H9 (cell line): ENCODE results near the gene ALKBH8. TPM values are rescaled to one million over a fixed set of nuclear protein-coding genes. Genes with fewer than 3 reads are reported as not detected.

Experiments
- DNase-seq: peaks from one replicate; pipeline ENCODE4 v3.0.0-alpha.2; 2017
- H2AFZ ChIP-seq: one replicate; pipeline ENCODE4 v1.6.1; 2013; ENCODE audit warnings: mild to moderate bottlenecking, low read length, control low read depth, moderate library complexity
- H2AK5ac ChIP-seq: 2 replicates; pipeline ENCODE4 v1.6.1; 2013; ENCODE audit warnings: low read length, control low read depth, mixed read lengths; ENCODE audit not compliant: insufficient read length
- H2BK120ac ChIP-seq: one replicate; pipeline ENCODE4 v1.6.1; 2013; ENCODE audit warnings: low read depth, mild to moderate bottlenecking, low read length, control low read depth, inconsistent platforms; ENCODE audit not compliant: poor library complexity, severe bottlenecking
- H2BK12ac ChIP-seq: 2 replicates; pipeline ENCODE4 v1.6.1; 2013; ENCODE audit warnings: low read length, control low read depth, mixed read lengths, low read depth; ENCODE audit not compliant: insufficient read length
- H2BK15ac ChIP-seq: 2 replicates; pipeline ENCODE4 v1.6.1; 2013; ENCODE audit warnings: low read depth, low read length, control low read depth
- H2BK20ac ChIP-seq: one replicate; pipeline ENCODE4 v1.6.1; 2013; ENCODE audit warnings: low read depth, mild to moderate bottlenecking, low read length, control low read depth, inconsistent platforms; ENCODE audit not compliant: poor library complexity, severe bottlenecking
- H2BK5ac ChIP-seq: 2 replicates; pipeline ENCODE4 v1.6.1; 2013; ENCODE audit warnings: low read length, control low read depth, mixed read lengths; ENCODE audit not compliant: insufficient read length
- H3K14ac ChIP-seq: 2 replicates; pipeline ENCODE4 v1.6.1; 2013; ENCODE audit warnings: low read length, control low read depth; ENCODE audit not compliant: insufficient read depth
- H3K18ac ChIP-seq: 2 replicates; pipeline ENCODE4 v1.6.1; 2013; ENCODE audit warnings: low read depth, mild to moderate bottlenecking, mixed read lengths, low read length, control low read depth; ENCODE audit not compliant: insufficient read length
- H3K23ac ChIP-seq: 2 replicates; pipeline ENCODE4 v1.6.1; 2013; ENCODE audit warnings: low read length, control low read depth, mixed read lengths, low read depth; ENCODE audit not compliant: insufficient read length
- H3K23me2 ChIP-seq: 2 replicates; pipeline ENCODE4 v1.6.1; 2013; ENCODE audit warnings: low read depth, mild to moderate bottlenecking, mixed read lengths, low read length, control low read depth; ENCODE audit not compliant: insufficient read length, poor library complexity, severe bottlenecking
- H3K27ac ChIP-seq: 2 replicates; pipeline ENCODE4 v1.5.1; 2013; ENCODE audit warnings: low read length, control low read depth, mixed read lengths, low read depth; ENCODE audit not compliant: insufficient read length
- H3K27me3 ChIP-seq: 2 replicates; pipeline ENCODE4 v1.6.1; 2013; ENCODE audit warnings: low read length, control low read depth, inconsistent platforms; ENCODE audit not compliant: insufficient read depth
- H3K4ac ChIP-seq: 2 replicates; pipeline ENCODE4 v1.6.1; 2013; ENCODE audit warnings: low read depth, mild to moderate bottlenecking, control low read depth, inconsistent platforms, low read length, moderate library complexity
- H3K4me1 ChIP-seq: 2 replicates; pipeline ENCODE4 v1.6.1; 2013; ENCODE audit warnings: low read length, control low read depth, inconsistent platforms; ENCODE audit not compliant: insufficient read depth
- H3K4me2 ChIP-seq: 2 replicates; pipeline ENCODE4 v1.6.1; 2013; ENCODE audit warnings: low read length, control low read depth, mixed read lengths; ENCODE audit not compliant: insufficient read length, insufficient read depth
- H3K56ac ChIP-seq: 2 replicates; pipeline ENCODE4 v1.6.1; 2013; ENCODE audit warnings: low read depth, mild to moderate bottlenecking, mixed read lengths, low read length, control low read depth; ENCODE audit not compliant: insufficient read length
- H3K79me1 ChIP-seq: 2 replicates; pipeline ENCODE4 v1.6.1; 2013; ENCODE audit warnings: low read depth, mild to moderate bottlenecking, moderate library complexity, low read length, control low read depth, inconsistent platforms; ENCODE audit not compliant: insufficient read depth, poor library complexity, severe bottlenecking
- H3K79me2 ChIP-seq: 2 replicates; pipeline ENCODE4 v1.6.1; 2013; ENCODE audit warnings: low read length, control low read depth, inconsistent platforms; ENCODE audit not compliant: insufficient read depth
- H3K9ac ChIP-seq: 2 replicates; pipeline ENCODE4 v1.6.1; 2013; ENCODE audit warnings: low read length, control low read depth, mixed read lengths; ENCODE audit not compliant: insufficient read length; ENCODE audit errors: extremely low read depth
- H3K9me3 ChIP-seq: one replicate; pipeline ENCODE4 v1.6.1; 2013; ENCODE audit warnings: low read depth, low read length, inconsistent platforms; ENCODE audit not compliant: control insufficient read depth
- H3T11ph ChIP-seq: one replicate; pipeline ENCODE4 v1.6.1; 2013; ENCODE audit warnings: mild to moderate bottlenecking, low read length, control low read depth, inconsistent platforms
- H4K20me1 ChIP-seq: one replicate; pipeline ENCODE4 v1.6.1; 2013; ENCODE audit not compliant: control insufficient read depth, insufficient read length, insufficient read depth
- H4K5ac ChIP-seq: 2 replicates; pipeline ENCODE4 v1.6.1; 2013; ENCODE audit warnings: low read depth, mild to moderate bottlenecking, mixed read lengths, low read length, control low read depth; ENCODE audit not compliant: insufficient read length
- H4K8ac ChIP-seq: replicated peaks from 2 replicates; pipeline ENCODE4 v1.6.1; 2013; ENCODE audit warnings: low read length, control low read depth, mixed read lengths, low read depth; ENCODE audit not compliant: insufficient read length
- H4K91ac ChIP-seq: 2 replicates; pipeline ENCODE4 v1.6.1; 2013; ENCODE audit warnings: low read depth, mild to moderate bottlenecking, moderate library complexity, mixed read lengths, low read length, control low read depth; ENCODE audit not compliant: insufficient read length
- H3K27ac Mint-ChIP-seq, 3 experiments: 2 replicates in 2 of 3; 3 replicates in 1 of 3; pipeline ENCODE4 v1.8.0; 2020 to 2021; ENCODE audit warnings: mixed read lengths in 3 of 3, mild to moderate bottlenecking in 1 of 3, moderate library complexity in 1 of 3
- H3K27me3 Mint-ChIP-seq: 2 replicates; pipeline ENCODE4 v1.8.0; 2021; ENCODE audit warnings: low read depth, mild to moderate bottlenecking, moderate library complexity, mixed read lengths
- H3K36me3 Mint-ChIP-seq, 3 experiments: 2 replicates in 2 of 3; 3 replicates in 1 of 3; pipeline ENCODE4 v1.8.0; 2020 to 2021; ENCODE audit warnings: low read depth in 3 of 3, mixed read lengths in 3 of 3; ENCODE audit not compliant: insufficient read depth in 1 of 3
- H3K4me1 Mint-ChIP-seq, 2 experiments: 2 replicates each; pipeline ENCODE4 v1.8.0; 2020; ENCODE audit warnings: mixed read lengths in 2 of 2
- H3K4me3 Mint-ChIP-seq, 2 experiments: 2 replicates in 1 of 2; 3 replicates in 1 of 2; pipeline ENCODE4 v1.8.0; 2020 to 2021; ENCODE audit warnings: mild to moderate bottlenecking in 2 of 2, mixed read lengths in 2 of 2, moderate library complexity in 1 of 2
- H3K9me3 Mint-ChIP-seq, 2 experiments: 2 replicates in 1 of 2; 3 replicates in 1 of 2; pipeline ENCODE4 v1.8.0; 2020; ENCODE audit warnings: mild to moderate bottlenecking in 2 of 2, mixed read lengths in 2 of 2, moderate library complexity in 1 of 2
- CTCF ChIP-seq: fragments of 200-600 bp; sonication (generic); conservative IDR thresholded peaks from 3 replicates; pipeline ENCODE4 v1.8.0; 2021; ENCODE audit warnings: antibody characterized with exemption, mild to moderate bottlenecking
- WGBS: extraction: QIAGEN DNeasy Blood & Tissue Kit; methylation state at CpG from one replicate; pipeline ENCODE4 v1.1.7; 2013; ENCODE audit warnings: missing lambda C conversion rate, low lambda C conversion rate, mixed read lengths; ENCODE audit not compliant: insufficient read length; ENCODE audit errors: extremely low coverage; 5-methylcytosine and 5-hydroxymethylcytosine counted together
- total RNA-seq: library from RNA; stranded (reverse); gene quantifications from 2 replicates; pipeline ENCODE4 v1.2.1, GENCODE V29; 2021

Gene ALKBH8
- total RNA-seq, 1 experiment from 2014 or later: 12.7 TPM

DNA sequence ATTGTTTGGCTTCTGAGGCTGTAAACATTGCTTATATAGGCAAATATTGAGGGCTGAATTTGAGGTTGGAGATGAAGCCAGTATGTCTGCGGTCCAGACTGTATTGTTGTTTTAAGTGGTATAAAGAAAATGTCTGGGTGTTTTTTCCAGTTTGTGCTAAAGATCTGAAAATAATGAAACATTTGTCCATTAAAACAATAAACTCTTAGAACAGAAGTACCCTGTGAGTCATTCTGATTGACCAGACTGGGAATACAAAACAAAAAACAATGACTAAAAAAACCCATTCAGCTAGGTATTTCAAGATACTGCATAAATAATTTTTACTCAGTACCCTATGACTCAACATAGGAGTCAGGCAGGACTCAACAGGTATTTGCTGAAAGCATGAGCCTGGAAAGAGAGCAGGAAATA lies 20.4 kb downstream of the ALKBH8 start:
- Histone ChIP-seq H2BK15ac (no peak overlapping the region), H3K27ac (no peak overlapping the region), H4K20me1 (no peaks in the 10 kb centered on the region), H3K4ac (no peak overlapping the region), H3K4me1 (no peaks in the 10 kb centered on the region), H2BK120ac (no peak overlapping the region), H3K79me1 (no peaks in the 10 kb centered on the region), H2AK5ac (no peak overlapping the region), H3K9me3 (no peaks in the 10 kb centered on the region), H3K79me2 (no peaks in the 10 kb centered on the region), H3K4me2 (no peak overlapping the region), H3T11ph (no peak overlapping the region), H4K5ac (no peak overlapping the region), H3K18ac (no peak overlapping the region), H2BK20ac (no peak overlapping the region), H3K23ac (no peak overlapping the region), H2AFZ (no peak overlapping the region), H4K91ac (no peak overlapping the region), H3K14ac (no peak overlapping the region), H3K23me2 (no peaks in the 10 kb centered on the region), H3K9ac (no peak overlapping the region), H2BK5ac (no peak overlapping the region), H3K27me3 (no peaks in the 10 kb centered on the region), H4K8ac (no peak overlapping the region), H3K56ac (no peak overlapping the region), H2BK12ac (no peak overlapping the region)
- TF ChIP-seq CTCF: no peak
- Mint-ChIP-seq H3K27me3 (no peaks in the 10 kb centered on the region), H3K27ac (no peak overlapping the region), H3K9me3 (no peaks in the 10 kb centered on the region), H3K36me3 (peaks cover 0 to 7% (median 6%) of the 10 kb centered on the region in 3 experiments; a peak in 2 of 7 replicates), H3K4me1 (no peaks in the 10 kb centered on the region), H3K4me3 (no peak overlapping the region)
- WGBS: no CpG with 5 or more reads among the region's 1 CpG
- no peak for DNase-seq
